Raji (cell line): Measurements from ENCODE around the gene OSBP2.

Experiments used
- POLR2A ChIP-seq: IDR thresholded peaks from 2 replicates; pipeline ENCODE4 v1.6.1; 2011; ENCODE audit warnings: low read depth, low read length, control low read depth; ENCODE audit not compliant: insufficient read depth

OSBP2 gene

DNA sequence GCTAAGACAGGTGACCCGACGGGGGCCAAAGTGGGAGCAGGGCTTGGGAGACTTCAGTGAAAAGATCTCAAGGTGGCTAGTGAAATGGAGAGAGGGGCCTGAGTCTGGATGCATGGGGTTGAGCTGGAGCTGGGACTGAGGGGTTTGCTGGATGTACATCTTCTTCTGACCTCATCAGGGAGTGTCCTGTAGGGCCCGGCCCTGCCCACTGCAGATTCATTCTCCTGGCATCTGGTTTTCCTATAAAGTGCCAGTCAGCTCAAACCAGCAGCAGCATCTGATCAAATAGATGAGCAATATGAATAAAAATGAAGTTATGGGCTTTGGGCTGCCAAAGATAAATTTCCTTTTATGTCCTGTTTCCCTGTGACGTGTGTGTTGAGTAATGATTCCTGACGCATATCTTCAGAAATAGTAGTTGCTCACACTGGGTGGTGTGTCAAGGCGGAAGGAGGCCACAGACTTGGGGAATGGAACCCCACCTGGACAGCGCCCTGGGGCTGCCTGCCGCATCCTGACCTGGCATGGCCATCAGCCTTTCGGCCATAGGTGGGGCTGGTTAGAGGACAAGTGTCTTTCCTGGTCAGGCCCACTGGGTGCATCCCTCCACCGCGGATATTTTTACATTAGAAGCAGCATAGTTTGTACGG lies 135.4 kb downstream of the OSBP2 start:
- no peak for TF ChIP-seq POLR2A

DNA sequence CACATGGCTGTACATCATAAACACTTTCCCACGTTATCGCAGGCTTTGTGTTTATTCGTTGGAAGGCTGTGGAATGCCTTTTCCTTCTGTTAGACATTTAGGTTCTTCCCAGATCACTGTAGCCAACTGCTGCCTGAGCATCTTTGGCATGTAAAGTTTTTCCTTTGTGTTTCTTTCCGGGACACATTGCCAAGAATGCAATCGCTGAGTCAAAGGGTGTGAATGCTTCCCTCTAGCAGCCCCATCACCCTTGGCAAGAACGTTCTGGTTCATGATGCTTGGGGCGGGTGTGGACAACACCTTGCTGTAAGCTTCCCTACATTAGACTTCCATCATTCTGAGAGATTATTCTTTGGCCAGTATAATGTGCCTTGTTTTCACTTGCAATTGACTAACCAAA lies 136.2 kb downstream of the OSBP2 start:
- TF ChIP-seq POLR2A = no peak

DNA sequence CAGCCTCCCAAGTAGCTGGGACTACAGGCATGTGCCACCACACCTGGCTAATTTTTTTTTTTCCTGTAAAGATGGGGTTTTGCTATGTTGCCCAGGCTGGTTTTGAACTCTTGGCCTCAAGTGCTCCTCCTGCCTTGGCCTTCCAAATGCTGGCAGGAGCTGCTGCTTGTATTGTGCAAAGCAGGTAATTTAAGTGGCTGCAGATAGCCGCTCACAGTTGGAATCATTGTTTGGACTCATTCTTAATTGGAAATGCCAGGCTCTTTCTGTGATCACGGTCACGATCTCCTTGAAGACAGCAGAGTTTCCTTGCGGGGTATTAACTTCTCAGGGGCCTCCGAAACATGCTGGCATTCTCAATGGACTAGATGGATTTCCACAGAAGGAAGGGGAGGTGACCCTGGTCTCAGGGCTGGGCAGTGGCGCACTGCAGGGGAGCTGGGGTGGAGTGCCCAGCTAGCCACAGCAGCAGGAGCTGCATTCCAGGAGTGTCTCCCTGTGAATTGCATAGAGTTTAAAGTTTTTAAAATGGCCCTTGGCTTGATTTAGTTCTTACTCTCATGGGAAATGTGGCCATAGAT lies 137.8 kb downstream of the OSBP2 start:
- no peak for TF ChIP-seq POLR2A

DNA sequence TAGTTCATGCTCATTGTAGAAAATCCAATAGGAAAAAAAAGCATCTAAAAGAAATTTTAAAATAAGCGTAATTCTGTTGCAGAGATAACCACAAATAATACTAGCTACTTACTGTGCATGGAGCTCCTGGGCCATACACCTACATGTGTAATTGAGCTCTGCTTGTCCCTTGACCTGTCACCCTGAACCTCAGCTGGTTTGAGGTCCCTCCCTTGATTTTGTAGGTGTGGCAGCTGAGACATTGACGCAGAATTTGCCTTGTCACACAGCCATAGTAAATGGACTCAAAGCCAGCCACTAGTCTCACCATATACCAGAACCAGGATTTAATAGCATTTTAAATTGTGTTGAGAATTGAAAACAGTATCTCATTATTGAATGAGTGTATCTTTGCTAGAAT lies 138.6 kb downstream of the OSBP2 start:
- TF ChIP-seq POLR2A = no peak

DNA sequence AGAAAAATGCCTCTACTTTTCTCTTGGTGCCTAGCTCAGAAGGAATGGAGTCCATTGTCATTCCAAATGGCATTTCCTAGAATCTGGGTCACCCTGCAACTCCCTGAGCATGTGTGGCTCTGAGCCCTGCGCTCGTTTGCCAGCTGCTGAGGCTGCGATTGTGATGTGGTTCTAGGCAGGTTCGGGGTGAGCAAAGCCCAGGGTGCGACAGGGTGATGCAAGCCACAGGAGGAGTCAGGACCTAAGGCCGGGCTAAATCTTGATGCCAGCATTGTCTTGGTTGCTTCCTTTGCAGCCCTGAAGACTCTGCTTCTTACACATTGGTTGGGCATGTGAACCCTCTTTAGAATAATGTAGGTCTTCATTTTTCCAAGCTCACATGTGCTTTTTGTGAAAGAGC lies 142.9 kb downstream of the OSBP2 start:
- no peak for TF ChIP-seq POLR2A

DNA sequence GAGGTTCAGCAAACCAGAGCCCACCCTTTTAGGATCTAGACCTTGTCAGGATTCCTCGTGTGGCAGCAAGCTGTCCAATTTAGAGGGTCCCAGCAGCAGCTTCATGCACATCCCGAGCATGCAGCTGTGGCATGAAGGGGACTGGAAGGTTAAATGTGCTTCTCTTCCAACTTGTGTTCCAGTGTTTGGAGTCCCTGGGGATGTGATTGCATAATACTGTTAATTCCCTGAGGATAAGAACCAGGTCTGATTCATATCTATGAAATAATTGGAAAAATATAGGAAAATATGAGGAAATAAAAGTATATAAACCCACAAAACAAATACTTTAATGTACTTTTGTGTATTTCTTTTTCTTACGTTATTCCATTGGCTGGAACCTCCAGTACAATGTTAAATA lies 143.4 kb downstream of the OSBP2 start:
- no peak for TF ChIP-seq POLR2A

DNA sequence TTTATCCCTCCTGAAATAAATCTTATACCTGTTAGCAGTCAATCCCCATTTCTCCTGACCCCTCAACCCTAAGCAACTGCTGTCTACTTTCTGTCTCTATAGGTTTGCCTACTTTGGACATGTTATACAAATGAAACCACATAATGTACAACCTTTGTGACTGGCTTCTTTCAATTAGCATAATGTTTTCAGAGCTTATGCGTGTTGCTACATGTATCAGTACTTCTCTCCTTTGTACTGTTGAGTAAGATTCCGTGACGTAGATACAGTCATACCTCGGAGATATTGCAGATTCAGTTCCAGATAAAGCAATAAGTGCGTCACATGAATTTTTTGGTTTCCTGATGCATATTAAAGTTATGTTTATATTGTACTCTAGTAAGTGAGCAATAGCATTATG lies 146.6 kb downstream of the OSBP2 start:
- no peak for TF ChIP-seq POLR2A

DNA sequence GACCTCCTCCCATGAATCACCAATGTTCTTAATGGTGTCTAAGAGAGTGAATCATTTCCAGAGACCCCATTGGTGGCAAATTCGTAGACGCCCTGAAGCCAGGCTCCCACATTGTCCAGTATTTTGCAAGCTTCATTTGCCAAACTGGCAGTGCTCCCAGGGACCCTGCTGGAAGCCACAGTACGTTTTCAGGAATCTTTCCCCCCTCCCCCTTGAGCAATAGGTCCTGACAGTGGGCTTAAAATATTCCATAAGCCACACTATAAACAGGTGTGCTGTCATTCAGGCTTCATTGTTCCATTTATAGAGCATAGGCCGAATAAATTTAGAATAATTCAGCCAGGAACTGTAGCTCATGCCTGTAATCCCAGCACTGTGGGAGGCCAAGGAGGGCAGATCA lies 148.6 kb downstream of the OSBP2 start:
- TF ChIP-seq POLR2A = no peak

DNA sequence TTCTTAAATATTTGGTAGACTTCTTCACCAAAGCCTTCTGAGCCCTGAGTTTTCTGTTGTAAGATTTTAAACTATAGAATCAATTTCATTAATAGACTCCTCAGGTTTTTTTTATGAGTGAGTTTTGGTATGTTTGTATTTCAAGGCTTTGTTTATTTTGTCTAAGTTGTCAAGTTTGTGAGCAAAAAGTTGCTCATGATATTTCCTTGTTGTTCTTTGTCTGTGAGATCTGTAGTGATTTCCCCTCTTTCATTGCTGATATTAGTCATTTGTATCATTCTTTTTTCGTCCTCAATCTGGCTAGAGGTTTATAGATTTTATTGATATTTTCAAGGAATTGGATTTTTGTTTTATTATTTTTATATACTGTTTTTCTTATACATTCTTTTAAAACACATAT lies 152.9 kb downstream of the OSBP2 start:
- TF ChIP-seq POLR2A = no peak

DNA sequence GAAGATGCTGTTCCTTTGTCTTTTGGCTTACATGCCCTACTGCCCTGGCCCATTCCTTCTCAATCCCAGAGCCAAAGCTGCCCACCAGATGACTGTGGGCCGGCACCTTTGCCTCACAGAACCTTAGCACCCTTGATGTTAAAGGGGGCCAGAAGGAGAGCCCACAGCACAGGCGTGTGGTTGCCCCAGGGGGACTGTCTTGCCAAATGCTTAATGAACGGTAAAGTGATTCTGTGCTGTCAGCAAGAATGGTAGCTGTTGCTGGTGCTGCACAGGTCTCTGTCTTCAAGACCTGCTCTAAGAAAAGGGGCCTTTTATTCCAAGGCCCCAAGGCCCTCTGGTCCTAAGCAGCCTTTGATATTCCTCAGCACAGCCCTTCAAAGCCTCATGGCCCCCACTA lies 160.6 kb downstream of the OSBP2 start:
- no peak for TF ChIP-seq POLR2A

DNA sequence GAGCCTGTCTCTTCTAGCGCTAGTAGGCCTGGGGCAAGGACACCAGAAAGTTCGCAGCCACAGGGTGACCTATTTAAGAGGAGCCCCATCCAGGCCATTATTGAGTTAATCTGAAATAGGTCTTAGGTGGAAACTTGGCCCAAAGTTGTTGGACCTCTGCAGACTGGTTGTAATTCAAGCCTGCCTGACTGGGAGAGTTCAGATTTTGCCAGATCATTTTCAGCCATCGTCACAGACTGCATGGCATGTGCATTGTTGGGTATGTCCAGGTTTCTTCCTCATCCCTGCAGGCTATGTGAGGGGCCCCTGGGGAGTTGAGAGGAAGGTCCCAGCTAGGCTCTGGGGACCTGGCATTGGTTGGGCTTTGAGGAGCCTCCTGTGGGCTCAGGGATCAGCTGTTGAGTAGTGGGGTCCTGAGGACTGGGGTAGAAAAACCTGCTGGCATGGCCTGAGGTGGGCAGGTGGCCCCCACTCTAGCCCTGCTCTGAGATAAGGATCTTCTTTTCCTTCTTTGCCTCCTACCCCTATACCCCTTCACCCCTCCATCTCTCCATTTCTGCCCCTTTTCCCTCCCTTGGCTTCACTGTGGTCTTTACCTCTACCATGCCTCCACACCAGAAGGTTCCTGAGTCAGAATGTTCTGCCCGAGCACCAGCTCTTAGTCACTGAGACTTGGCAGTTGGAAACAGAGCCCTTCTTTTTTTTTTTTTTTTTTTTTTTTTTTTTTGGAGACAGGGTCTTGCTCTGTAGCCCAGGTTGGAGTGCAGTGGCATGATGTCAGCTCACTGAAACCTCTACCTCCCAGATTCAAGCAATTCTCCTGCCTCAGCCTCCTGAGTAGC lies 161.2 kb downstream of the OSBP2 start:
- no peak for TF ChIP-seq POLR2A

DNA sequence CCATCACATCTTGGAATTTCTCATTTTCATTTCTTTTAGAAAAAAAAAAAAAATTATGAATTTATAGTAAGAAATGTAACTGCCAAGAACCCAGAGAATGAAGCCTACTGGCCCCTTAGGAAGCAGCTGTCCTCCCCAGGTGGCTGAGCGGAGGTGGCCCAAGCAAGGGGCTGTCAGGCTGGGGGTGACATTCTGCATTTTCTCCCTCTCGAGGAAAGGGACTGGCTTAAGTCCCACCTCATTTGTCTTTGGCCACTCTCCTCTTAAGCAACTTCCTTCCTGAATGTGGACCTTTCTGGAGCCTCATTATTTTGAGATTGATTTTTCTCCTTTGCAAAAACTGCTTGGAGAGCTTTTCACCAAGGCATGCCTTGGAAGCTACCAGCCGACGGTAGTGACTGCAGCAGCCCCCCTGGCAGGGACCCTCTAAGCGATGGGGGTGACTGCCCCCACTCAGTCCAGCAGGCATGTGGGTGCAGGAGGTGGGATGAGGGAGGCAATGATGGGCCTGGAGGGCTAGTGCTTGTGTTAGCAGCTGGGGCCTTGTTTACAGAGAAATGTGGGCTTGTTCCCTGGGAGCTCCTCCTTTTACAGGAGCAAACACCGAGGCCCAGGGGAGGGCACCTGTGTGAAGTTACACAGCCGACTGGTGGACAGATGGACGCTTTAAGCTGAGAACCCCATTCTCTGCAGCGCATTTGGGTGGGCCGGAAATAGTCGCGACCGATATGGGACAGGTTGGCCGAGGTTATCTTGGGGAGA lies 162.2 kb downstream of the OSBP2 start:
- TF ChIP-seq POLR2A = no peak

DNA sequence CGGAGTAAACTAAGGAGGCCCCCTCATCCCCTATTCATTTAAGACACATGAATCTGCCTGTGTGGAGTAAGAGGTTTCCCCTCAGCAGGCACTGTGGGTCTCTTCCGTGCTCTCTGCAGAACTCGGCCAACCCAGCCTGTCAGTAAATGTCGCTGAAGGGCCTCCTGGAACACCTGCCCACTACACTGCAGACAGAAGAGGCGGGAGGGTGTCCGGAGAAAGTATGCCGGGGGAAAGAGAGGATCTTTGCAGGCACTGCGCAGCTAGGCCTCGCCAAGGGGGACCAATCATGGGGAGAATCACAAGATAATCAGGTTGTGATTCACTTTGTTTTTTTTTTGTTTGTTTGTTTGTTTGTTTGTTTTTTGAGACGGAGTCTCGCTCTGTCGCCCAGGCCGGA lies 163.1 kb downstream of the OSBP2 start:
- TF ChIP-seq POLR2A = no peak

DNA sequence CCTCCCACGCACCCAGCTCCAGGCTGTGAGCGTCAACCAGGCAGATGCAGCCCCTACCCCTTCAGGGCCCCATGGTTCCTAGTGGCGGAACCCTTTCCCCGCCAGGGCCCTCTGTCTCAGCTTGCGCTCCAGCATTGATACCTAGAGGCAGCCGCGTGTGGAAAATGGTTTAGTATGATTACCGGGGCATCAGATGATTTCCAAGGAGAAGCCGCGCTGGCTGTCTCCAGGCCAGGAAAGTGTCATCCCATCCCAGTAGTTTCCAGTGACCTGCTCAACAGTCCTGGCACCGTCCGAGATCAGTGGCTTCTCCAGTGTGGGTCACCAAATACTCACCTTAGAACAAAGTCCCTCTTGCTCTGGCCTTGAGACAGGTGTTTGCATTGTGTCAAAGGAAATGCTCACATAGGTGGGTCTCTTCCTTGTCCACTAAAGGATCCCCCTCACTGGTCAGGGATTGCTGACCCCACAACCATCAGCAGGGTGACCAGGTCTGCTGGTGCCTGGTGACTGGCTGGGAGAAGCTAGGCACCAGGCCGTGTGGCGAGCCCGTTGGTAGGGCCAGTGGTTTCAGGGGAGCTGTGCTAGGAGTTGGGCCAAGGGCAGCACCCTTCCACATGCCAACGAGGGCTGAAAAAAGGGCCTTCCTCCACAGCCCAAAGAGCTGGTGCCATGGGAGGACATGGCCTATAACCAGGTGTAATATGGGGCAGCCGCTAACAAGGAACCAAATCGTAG lies 164.5 kb downstream of the OSBP2 start:
- no peak for TF ChIP-seq POLR2A

DNA sequence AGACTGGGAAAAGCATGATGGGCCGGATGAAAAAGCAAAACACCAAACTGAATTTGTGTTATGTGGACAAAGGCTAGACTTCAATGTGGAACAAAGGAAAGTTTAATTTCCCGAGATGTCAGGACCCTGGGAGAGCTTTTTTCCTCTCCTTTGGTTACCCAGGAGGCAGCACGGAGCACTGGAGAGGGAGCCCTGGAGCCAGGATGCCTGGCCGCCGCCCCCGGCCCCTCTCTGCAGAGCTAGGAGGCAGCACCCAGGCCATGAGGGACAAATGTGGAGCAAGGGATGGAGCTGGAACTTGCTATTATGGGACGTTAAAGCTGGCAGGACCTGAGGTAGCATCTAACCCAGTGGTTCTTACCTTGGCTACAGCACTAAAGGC lies 165.0 kb downstream of the OSBP2 start:
- no peak for TF ChIP-seq POLR2A
